GM21526 (cell line): ENCODE results near the gene LRGUK.
"Not testable (repeated sequence)": the region's sequence is repeated elsewhere in the genome, so short reads cannot be mapped to it uniquely, and the experiment has no call there.

Experiments used
- ATAC-seq: cut with Tn5 transposase; IDR thresholded peaks from one replicate; pipeline ENCODE4 v1.9.1; 2021; ENCODE audit warnings: moderate library complexity; ENCODE audit not compliant: unreplicated experiment, low FRiP score

LRGUK gene

DNA sequence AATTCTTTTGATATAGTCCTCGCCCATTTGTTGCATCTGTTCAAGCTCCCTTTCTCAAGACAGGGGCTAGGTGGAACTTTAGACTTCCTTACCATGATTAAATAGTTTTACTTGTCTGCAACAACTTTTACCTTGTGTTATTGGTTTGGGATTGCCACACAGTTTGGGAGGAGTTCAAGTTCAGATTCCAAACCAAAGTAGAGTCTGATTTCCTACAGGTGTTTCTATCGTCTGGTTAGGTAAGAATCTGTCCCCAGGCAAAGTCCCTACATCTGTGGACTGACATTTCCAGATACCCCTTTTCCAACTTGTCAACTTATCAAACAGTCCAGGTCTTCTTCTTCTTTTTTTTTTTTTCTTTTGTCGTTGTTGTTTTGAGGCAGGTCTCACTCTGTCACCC lies 93.1 kb downstream of the LRGUK start:
- no peak for ATAC-seq

DNA sequence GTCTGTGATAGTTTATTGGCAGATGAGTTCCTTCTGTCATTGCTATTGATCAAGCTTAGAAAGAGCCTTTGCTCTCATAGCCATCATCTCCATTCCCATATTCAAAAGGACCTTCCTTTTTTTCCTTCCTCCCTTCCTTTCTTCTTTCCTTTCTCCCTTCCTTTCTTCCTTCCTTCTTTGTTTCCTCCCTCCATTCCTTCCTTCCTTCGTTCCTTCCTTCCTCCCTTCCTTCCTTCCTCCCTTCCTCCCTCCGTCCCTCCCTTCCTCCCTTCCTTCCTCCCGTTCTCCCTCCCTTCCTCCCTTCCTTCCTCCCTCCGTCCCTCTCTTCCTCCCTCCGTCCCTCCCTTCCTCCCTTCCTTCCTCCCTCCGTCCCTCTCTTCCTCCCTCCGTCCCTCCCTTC lies 104.2 kb downstream of the LRGUK start:
- not testable (repeated sequence) for ATAC-seq

DNA sequence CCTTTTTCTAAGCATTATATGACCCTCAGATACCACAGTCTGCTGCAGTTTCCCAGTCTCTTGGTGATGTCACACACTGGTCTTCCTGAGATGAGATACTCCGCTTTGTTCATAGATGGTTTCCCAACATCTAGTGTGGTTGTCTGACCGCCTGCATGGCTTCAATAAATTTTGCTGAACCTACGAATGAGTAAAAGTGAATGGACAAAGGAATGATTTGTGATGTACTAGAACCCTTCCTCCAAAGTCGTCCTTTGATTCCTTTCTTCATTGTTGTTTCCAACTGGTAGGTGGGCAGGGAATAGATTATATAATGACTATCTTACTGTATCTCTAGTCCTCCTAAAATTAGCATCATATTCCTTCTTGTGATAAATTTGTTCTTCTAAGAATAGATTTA lies 107.1 kb downstream of the LRGUK start:
- no peak for ATAC-seq

DNA sequence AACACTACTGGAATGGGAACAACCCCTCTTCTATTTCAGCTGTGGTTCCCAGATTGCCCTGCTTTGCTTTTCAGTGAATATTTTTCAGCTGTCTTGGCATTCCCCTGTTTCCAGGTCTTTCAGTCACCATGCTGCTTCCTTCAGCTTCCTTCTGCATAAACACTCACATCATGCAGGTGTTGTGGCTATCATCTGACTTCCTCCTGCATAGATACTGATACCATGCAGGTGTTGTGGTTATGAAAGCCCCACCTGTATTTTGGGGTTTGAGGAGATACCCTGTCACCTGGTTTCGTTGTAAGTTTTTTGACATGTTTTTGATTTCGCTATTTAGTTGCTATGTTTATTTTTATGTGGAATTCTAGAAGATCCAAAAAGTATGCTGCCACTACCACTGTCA lies 118.1 kb downstream of the LRGUK start:
- ATAC-seq = peak; percentile 80

DNA sequence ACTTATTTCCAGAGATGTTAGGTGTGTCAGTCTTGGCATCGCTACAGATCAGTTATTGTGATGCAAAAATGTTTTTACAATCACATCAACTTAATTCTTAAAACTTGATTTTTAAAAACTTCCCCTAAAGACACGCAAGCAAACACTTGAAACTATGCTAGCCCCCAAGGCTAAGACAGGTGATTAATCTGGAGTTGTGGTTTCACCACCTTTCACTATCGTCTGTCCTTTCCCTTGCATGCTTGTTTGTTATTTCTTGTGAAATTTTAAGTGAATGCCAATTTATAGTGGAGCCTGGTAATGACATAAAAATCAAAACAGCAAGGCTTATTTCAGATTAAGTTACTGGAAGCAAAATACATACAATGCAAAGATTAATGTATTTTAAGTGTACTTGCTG lies 119.2 kb downstream of the LRGUK start:
- no peak for ATAC-seq

DNA sequence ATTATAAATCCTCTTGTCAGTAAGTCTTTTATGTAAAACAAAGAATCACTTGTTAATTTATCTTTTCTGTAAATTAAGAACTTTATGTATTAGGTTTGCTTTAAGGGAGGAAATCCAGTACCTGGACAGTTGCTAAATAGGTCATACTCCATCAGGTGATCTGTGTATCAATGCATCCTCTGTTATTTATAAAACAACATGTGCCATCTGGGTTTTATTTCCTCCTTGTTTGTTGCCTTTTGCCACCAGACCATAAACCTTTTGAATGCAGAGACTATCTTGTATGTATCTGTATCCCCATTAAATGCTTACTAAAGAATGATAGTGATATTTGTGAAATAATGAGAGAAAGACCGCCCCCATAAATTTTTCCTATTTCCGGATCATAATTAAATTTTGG lies 119.6 kb downstream of the LRGUK start:
- no peak for ATAC-seq

DNA sequence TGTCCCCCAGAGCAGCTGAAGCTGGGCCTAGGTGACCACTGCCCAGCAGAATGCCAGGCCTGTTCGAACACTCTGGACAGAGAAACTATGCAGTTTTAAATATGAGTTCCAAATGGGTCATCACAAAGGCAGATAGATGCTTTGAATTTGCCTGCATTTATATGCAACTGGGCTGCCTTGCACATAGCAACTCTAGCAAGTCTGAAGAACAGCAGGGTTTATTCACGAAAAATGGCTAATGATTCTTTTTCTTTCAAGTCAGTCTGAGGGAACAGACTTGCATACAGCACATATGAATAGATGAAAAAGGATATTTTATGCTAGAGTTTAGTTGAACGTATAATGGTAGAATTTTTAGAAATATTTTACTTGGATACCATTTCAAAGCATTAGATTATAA lies 121.1 kb downstream of the LRGUK start:
- ATAC-seq = no peak

DNA sequence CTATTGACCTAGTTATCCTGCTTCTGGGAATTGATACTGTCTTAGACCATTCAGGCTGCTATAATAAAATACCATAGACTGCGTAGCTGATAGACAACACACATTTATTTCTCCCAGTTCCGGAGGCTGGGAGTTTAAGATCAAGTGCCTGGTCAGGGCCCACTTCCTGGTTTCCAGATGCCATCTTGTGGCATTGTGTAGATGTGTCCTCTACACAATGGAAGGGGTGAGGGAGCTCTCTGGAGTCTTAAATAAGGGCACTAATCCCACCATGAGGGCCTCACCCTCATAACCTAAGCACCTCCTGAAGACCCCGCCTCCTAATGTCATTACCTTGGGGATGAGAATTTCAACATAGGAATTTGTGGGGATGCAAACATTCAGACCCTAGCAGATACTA lies 127.2 kb downstream of the LRGUK start:
- ATAC-seq = no peak

DNA sequence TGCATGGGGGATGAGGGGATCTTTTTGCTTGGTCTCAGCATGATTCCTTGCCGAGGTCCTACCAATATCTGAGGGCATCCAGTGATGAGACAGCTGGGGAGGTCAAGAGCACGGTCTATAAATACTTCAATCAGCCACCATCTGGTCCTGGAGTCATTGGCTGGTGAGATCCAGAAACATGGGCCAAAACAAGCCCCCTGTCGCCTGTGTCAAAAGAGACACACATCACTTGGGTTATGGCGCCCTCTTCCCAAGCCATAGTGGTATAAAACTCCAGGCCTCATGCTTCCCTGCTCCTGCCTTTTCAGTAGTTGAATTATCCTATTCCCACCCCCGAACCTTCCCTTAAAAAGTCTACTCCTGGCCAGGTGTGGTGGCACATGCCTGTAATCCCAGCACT lies 128.7 kb downstream of the LRGUK start:
- no peak for ATAC-seq

DNA sequence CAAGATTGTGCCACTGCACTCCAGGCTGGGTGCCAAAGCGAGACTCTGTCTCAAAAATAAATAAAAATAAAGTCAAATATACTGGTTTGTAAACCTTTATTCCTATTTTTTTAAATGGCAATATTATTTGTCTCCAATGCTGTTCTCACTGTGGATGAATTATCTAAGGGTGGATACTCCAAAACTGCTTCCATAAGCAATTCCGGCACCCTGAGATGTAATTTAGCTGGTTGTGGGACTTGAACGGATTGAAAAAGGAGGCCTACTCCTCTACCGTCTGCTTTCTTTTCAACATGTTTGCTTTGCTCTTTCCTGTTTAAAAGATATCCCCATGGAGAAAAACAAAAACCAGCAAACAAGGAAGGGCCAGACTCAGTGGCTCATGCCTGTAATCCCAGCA lies 135.2 kb downstream of the LRGUK start:
- no peak for ATAC-seq

DNA sequence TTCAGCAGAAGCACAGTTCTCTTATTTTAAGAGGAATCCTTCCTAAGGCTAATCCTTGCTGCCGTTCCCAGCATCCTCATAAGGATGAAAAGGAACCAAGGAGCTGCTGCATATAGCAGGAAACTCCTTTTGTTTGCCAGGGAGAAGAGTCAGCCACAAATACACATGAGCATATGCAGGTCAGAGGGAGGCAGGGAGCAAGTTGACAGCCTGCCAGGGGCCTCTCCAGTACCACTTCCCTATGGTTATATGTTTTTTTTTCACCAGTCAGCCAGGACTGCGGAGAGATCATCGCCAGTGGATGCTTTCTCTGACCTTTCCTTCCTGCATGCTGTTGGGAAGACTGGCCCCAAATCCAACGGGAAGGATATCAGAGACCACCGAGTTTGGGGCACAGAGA lies 149.8 kb downstream of the LRGUK start:
- no peak for ATAC-seq

DNA sequence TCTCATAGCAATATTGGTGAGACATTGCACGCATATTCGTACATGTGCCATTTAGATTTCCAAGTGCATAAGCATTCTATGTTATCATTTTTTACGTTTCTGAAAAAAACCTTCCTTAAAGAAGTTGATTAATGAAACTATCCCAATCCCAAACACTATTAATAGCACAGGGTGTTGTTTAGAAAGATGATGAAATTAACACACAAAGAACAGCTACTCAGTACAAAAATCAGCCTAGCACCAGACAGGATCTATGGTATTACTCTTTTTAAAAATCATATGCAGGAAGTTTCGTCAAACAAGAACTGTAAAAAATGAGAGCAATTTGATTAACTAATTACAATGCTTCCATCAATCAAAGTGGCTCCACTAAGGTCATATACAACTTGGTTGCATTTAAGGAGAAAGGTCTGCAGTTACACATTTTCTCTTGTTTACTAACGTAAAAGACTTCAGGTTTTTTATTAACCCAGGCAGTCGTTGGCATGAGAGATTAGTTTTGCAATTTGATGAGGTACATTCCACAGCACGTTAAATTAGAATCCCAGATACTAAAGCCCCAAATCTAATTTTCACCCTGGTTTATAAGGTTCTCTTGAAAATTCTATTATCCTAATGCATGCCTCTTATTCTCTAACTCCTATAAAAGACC lies 151.5 kb downstream of the LRGUK start:
- ATAC-seq = no peak

DNA sequence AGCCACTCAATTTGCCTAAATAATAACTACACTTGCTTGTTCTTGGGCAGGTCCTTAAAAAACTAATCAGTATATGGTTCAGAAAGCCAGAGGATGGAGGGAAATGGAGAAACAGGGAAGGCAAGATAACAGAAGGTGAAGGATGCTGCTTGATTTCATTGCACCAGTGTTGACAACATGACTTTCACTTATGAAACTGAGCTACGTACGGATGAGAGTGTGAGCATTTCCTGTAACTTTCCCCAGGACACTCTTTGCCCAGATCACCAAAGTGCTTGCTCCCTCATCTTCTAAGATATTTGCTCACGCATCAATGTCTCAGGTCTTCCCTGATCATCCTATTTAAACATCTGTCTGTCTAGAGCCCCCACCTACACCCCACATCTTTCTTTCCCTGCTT lies 152.2 kb downstream of the LRGUK start:
- ATAC-seq = no peak

DNA sequence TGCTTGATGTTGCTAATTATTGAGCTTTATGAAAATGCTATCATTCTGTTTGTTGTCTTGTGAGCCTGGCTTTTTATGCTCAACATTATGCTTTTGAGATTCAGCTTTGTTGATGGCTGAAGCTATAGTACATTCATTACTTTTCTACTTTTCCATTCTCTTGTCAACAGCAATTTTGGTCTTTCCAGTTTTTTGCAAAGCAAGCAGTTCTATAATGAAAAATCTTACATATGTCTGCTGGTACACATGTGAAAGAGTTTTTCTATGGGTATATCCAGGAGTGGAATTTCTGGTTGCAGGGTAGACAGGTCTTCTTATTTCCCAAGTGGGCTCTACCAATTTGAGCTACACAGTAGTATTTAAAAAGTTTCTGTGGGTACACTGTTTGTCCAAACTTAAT lies 152.8 kb downstream of the LRGUK start:
- no peak for ATAC-seq

DNA sequence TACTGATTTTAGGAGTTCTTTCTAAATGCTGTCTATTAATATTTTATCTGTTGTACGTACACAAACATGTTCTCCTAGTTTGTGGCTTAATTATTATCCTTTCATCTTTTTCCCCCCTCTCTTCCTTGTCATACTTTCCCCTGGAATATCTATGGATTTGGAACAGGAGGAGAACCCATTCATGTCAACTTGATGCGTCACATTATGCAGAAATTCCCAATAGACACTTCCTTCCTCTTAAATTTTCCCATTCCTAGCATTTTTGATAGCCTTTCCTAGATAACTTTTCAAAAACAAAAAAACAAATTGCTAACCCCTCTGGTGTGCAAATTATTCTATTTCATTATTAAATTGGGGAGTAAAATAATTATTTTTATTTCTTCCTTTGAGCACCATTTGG lies 153.4 kb downstream of the LRGUK start:
- ATAC-seq = no peak

DNA sequence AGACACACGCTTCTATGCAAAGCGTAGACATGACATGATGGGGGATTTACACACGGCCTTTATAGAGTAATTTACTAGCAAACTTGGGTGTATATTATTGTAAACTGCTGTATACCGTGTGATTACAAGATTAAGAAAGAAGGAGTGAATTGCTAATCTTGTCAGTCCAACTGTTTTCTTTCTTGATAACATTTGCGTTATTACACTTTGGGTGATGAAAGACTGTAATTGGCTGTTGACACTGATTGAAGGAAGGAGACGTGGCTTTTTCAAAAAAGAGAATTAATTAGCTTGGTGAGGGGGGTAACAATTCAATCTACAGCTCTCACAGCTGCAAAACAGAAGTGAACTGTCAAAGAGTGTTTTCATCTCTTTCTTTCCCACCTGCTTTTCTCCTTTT lies 156.9 kb downstream of the LRGUK start:
- ATAC-seq = no peak

DNA sequence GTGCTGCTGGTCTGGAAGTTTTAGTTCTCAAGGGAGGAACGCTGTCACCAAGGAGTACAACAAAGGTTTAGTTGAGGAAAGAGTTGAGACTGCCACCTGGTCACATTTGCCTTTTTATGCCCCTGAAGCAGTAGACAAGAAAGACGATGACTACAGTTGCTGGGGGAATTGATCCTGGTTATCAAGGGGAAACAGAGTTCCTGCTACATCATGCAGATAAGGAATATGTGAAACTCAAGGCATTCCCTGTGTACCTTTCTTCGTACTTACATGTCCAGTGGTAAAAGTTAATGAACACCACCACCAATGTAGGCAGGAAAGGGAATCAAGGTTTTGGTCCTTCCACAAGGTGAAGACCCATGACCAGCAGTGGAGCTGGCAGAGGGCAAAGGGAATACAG lies 157.8 kb downstream of the LRGUK start:
- ATAC-seq = no peak

DNA sequence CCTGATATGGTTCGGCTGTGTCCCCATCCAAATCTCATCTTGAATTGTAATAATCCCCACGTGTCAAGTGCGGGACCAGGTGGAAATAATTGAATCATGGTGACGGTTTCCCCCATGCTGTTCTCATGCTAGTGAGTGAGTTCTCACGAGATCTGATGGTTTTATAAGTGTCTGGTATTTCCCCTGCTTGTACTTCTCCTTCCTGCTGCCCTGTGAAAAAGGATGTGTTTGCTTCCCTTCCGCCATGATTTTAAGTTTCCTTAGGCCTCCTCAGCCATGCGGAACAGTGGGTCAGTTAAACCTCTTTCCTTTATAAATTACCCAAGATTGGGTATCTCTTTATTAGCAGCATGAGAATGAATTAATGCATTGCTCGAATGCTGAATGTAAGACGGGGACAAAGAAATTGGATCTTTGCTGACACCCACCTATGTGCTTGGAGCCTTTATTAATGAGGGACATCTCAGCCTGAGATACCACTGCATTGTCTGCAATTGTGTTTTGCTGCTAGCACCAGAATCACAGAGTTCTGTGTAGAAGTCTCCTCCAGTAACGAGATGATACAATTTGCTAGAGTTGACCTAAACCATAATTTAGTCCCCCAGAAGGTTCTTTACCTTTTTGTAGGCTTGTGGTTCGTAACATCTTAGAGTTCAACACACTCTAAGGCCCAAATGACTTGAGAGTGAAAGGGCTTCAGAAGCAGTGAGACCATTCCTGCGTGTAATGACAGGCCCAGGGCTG lies 160.9 kb downstream of the LRGUK start:
- no peak for ATAC-seq

DNA sequence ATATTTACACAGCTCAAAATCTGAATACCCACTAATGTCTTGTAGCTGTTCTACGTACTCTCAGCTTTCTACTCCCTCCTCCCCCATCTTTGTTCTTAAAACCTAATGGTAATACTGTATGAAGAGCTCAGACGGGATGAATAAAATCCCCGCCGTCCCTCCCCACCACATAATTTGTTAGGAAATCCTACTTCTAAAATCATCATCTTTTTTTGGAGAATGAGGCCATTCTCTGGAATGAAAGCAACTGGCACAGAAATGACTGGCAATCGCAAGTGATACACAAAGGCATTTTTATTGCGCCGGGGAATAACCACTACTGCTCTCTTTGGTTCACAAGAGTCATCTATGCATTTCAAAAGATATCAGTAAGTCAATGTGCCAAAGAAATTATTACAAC lies 162.3 kb downstream of the LRGUK start:
- ATAC-seq = no peak

DNA sequence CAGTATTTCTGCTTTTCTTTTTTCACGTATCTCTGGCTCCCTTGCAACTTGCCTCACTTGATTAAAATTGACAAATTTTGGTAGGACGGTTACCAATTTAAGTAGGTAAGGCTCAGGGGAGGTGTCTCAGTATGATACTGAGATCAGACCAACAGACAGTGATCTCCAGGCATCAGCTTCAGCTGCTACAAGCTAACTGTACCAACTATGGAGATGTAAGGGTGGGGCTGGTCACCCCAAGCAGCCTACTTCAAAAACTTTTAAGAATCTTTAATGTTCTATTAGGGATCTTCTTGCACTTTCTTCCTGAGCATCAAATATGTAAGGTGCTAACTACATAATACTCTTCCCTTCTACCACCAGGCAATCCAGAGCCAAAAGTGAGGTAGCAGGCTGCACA lies 162.7 kb downstream of the LRGUK start:
- no peak for ATAC-seq

DNA sequence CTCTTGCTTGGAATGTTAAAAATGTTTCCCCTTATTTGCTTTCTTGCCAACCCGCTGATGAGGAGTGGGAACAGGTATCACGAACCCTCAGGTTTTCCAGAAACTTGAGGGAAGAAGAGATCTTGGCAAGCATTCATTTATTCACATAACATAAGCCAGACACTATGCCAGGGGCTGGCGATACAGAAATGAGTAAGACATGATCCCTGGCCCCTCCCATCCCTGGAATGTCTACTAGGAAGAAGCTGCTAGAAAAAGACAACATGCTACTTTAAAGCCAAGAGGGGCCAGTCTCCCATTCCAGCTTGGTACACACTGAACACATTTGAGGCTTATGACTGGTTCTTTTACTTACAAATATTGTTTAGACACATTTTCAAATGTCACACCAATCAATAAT lies 163.1 kb downstream of the LRGUK start:
- ATAC-seq = no peak

DNA sequence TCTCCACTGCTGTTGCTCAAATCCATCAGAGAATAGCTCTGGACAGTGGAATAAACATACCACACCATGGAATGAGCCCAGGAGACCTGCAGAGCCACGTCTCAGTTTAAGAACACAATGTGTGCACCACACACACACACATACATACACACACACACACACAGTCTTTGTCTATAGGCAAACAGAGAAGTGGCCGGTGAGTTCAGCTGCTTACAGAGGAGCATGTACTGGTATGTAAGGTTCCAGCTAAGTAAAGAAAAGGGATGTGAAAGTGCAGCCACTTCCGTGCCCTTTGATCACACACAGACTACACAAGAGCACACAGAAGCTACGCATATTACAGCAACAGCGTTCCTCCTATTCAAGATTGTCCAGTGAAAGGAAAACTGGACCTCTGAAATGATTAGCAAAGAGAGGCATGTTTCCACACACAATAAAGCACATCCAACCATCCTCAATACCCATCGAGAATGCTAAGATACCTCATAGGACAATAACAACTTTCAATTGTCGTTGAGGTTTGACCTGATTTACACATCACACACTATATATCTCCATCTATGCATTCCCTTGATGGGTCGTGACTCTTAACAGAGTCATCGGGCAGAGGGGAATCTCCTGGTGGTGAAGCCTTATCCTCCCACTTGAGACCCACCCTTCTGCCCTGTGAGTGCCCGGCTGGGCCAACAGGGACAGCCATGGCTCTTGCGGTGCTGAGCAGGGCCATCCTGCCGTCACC lies 166.0 kb downstream of the LRGUK start:
- peak; percentile 100 for ATAC-seq
